ENCODE measurements around the gene ZNF787.

GRCh38 chr19:56080669-56081401, 40.3 kb downstream of the ZNF787 start:
- TF ChIP-seq CTCF (IDR thresholded peaks at IDR 0.05) (peak; percentile 78; the same call in 1 of the 2 replicates), POLR2AphosphoS5 (IDR thresholded peaks at IDR 0.05; ENCODE audit: low read depth, low read length) (peak; percentile 1; the same call in 1 of the 2 replicates), SIN3A (IDR thresholded peaks at IDR 0.05; ENCODE audit: borderline replicate concordance, insufficient read depth, low read depth, low read length) (no peak), REST (IDR thresholded peaks at IDR 0.05; ENCODE audit: insufficient read depth in 1 of 2, low read depth in 2 of 2, low read length in 1 of 2) (no peak)

Measured in Panc1 (cell line).